B cell (primary cell): Measurements from ENCODE around the gene ATG4B. TPM values are rescaled to one million over a fixed set of nuclear protein-coding genes. Genes with fewer than 3 reads are reported as not detected.

Experiments
- ATAC-seq: fragments of 200-7000 bp; cut with Tn5 transposase; one replicate; pipeline ENCODE4 v1.10.0; 2021; ENCODE audit warnings: low read depth, mild to moderate bottlenecking, moderate number of reproducible peaks, moderate library complexity
- CTCF ChIA-PET: fragments of 350-600 bp; sonication (Branson Sonifier 250); formaldehyde crosslinking; loops from one replicate; lab custom pipeline; 2021; ENCODE audit warnings: antibody characterized with exemption, inconsistent platforms; lab: Charles Lee
- POLR2A ChIA-PET: fragments of 350-600 bp; sonication (Branson Sonifier 250); formaldehyde crosslinking; loops from one replicate; lab custom pipeline; 2021; ENCODE audit warnings: antibody characterized with exemption; lab: Charles Lee
- DNase-seq: peaks from one replicate; pipeline ENCODE4 v3.0.0; 2013
- H2AFZ ChIP-seq: 2 replicates; pipeline ENCODE4 v1.6.1; 2012; ENCODE audit warnings: mild to moderate bottlenecking, low read depth, low read length; ENCODE audit not compliant: insufficient read depth, poor library complexity, severe bottlenecking
- H3K27ac ChIP-seq, 2 donors: 1 replicate in 1 of 2; 2 replicates in 1 of 2; pipeline ENCODE4 v1.5.1; 2012 to 2013; ENCODE audit warnings: low read length in 2 of 2, mild to moderate bottlenecking in 2 of 2, moderate library complexity in 1 of 2
- H3K27me3 ChIP-seq, 4 experiments: fragments of 200-600 bp in 1 of 4; sonication (generic) in 1 of 4; replicated peaks in 1 of 4; 1 replicate in 2 of 4; 2 replicates in 2 of 4; pipeline versions ENCODE4 v1.6.1 to v1.7.0; 2013 to 2016; ENCODE audit warnings: low read length in 3 of 4, mild to moderate bottlenecking in 2 of 4, mixed read lengths in 1 of 4, moderate library complexity in 1 of 4; ENCODE audit not compliant: insufficient read depth in 4 of 4, control insufficient read depth in 3 of 4; ENCODE audit errors: control extremely low read depth in 1 of 4
- H3K36me3 ChIP-seq, 2 experiments: replicated peaks in 1 of 2; 1 replicate in 1 of 2; 2 replicates in 1 of 2; pipeline versions ENCODE4 v1.6.1 to v1.7.1; 2013; ENCODE audit warnings: low read length in 1 of 2; ENCODE audit not compliant: insufficient read depth in 2 of 2, control insufficient read depth in 1 of 2; ENCODE audit errors: control extremely low read depth in 1 of 2, extremely low read depth in 1 of 2
- H3K4me1 ChIP-seq, 2 donors: fragments of 200-600 bp in 1 of 2; sonication (generic) in 1 of 2; 1 replicate in 1 of 2; 2 replicates in 1 of 2; pipeline versions ENCODE4 v1.5.1 to v1.6.1; 2013 to 2017; ENCODE audit warnings: low read length in 2 of 2; ENCODE audit not compliant: control insufficient read depth in 2 of 2, insufficient read depth in 2 of 2
- H3K4me2 ChIP-seq: replicated peaks from 2 replicates; pipeline ENCODE3; 2012; ENCODE audit warnings: mild to moderate bottlenecking, low read depth, low read length; ENCODE audit not compliant: poor library complexity, severe bottlenecking
- H3K4me3 ChIP-seq, 5 experiments: fragments of 200-600 bp in 1 of 5; sonication (generic) in 1 of 5; 1 replicate in 3 of 5; 2 replicates in 2 of 5; pipeline versions ENCODE4 v1.5.1 to v1.7.0; 2011 to 2016; ENCODE audit warnings: low read length in 4 of 5, mild to moderate bottlenecking in 4 of 5, low read depth in 2 of 5, control low read depth in 1 of 5, moderate library complexity in 1 of 5; ENCODE audit not compliant: insufficient read depth in 1 of 5; ENCODE audit errors: control extremely low read depth in 1 of 5, extremely low read depth in 1 of 5
- H3K79me2 ChIP-seq: fragments of 200-600 bp; sonication (generic); one replicate; pipeline ENCODE4 v1.6.0; 2016; ENCODE audit warnings: low read length; ENCODE audit not compliant: control insufficient read depth, insufficient read depth
- H3K9ac ChIP-seq: fragments of 200-600 bp; sonication (generic); 2 replicates; pipeline ENCODE4 v1.6.1; 2017; ENCODE audit warnings: mild to moderate bottlenecking, low read length, moderate library complexity
- H3K9me3 ChIP-seq, 3 donors: one replicate each; pipeline versions ENCODE4 v1.6.1 to v1.7.1; 2013; ENCODE audit warnings: low read length in 2 of 3; ENCODE audit not compliant: control insufficient read depth in 2 of 3, insufficient read depth in 1 of 3; ENCODE audit errors: control extremely low read depth in 1 of 3
- H4K20me1 ChIP-seq: 2 replicates; pipeline ENCODE4 v1.6.0; 2012; ENCODE audit warnings: mild to moderate bottlenecking, low read length; ENCODE audit not compliant: insufficient read depth, control insufficient read depth, poor library complexity, severe bottlenecking
- H3K27ac Mint-ChIP-seq: one replicate; pipeline ENCODE4 v1.8.0; 2021; ENCODE audit warnings: mixed read lengths
- H3K27me3 Mint-ChIP-seq: one replicate; pipeline ENCODE4 v1.8.0; 2021; ENCODE audit warnings: mixed read lengths
- H3K4me1 Mint-ChIP-seq: one replicate; pipeline ENCODE4 v1.8.0; 2021; ENCODE audit warnings: mixed read lengths
- H3K4me3 Mint-ChIP-seq: one replicate; pipeline ENCODE4 v1.8.0; 2021; ENCODE audit warnings: mixed read lengths
- H3K9me3 Mint-ChIP-seq: one replicate; pipeline ENCODE4 v1.8.0; 2022; ENCODE audit warnings: mixed read lengths; ENCODE audit not compliant: insufficient read depth
- CTCF ChIP-seq: fragments of 200-600 bp; IDR thresholded peaks from one replicate; pipeline ENCODE4 v1.8.0; 2022; ENCODE audit warnings: antibody characterized with exemption, mild to moderate bottlenecking
- EZH2 ChIP-seq: IDR thresholded peaks from 2 replicates; pipeline ENCODE4 v1.6.1; 2012; ENCODE audit warnings: borderline replicate concordance, low read depth, mild to moderate bottlenecking, moderate library complexity, low read length; ENCODE audit not compliant: insufficient read depth, poor library complexity, severe bottlenecking
- WGBS: methylation state at CpG from one replicate; pipeline ENCODE4 v1.1.5; 2013; ENCODE audit warnings: missing lambda C conversion rate; ENCODE audit not compliant: insufficient coverage; 5-methylcytosine and 5-hydroxymethylcytosine counted together
- intact Hi-C: fragments of 100-400 bp; cut with micrococcal nuclease; formaldehyde crosslinking; loops from one replicate; pipeline ENCODE4 v1.10.0; 2022
- polyA plus RNA-seq: library from polyadenylated mRNA; depleted of rRNA; stranded (reverse); fragments of >200 nt; gene quantifications from 2 replicates; pipeline ENCODE4 v1.2.3, GENCODE V29; 2012
- total RNA-seq, 2 donors: library from RNA; stranded (reverse); fragments of 120-200 nt in 1 of 2; gene quantifications; 1 replicate in 1 of 2; 2 replicates in 1 of 2; pipeline versions ENCODE4 v1.2.3 to v1.2.4, GENCODE V29; 2013 to 2022

ATG4B gene
- total and polyA plus RNA-seq, 2 donors (not counting 1 experiment from before 2014, with no cell fraction given) = 130 TPM

- Mint-ChIP-seq H3K4me1 (peaks cover 26% of the 10 kb centered on the region), H3K27me3 (no peaks in the 10 kb centered on the region), H3K9me3 (no peaks in the 10 kb centered on the region), H3K27ac (peak within 1 kb of the TSS; percentile 68), H3K4me3 (peak within 1 kb of the TSS; percentile 84)
- peak; percentile 95 for ATAC-seq
- intact Hi-C loops = loop anchor here (1.0 to 5.0 kb wide), 6 partner anchors 14 to 372 kb away; partner anchors contain the start of genes ATG4B, D2HGDH, FARP2 and HDLBP
- WGBS = under 1% methylated on average over 102 of the region's 102 CpGs
- Histone ChIP-seq H3K27me3 (no peaks in the 10 kb centered on the region), H3K27ac (peak within 1 kb of the TSS; percentile 61 to 91), H4K20me1 (peaks cover under 1% of the 10 kb centered on the region), H3K79me2 (peaks cover 40% of the 10 kb centered on the region), H3K4me3 (peak within 1 kb of the TSS; percentile 71 to 91 (median 82)), H3K9me3 (no peaks in the 10 kb centered on the region), H2AFZ (peak within 1 kb of the TSS; percentile 88), H3K4me2 (peak within 1 kb of the TSS; percentile 87), H3K9ac (peak within 1 kb of the TSS; percentile 83), H3K36me3 (peaks cover 6 to 24% of the 10 kb centered on the region in 2 experiments), H3K4me1 (peaks cover 8 to 19% of the 10 kb centered on the region in 2 donors)
- peak; percentile 97 for DNase-seq
- ChIA-PET POLR2A (interaction anchor here (0.8 to 2.0 kb wide), 3 partner anchors 15 to 49 kb away, joined by 4 to 21 read pairs (median 6); partner anchors contain the start of genes ATG4B, D2HGDH, ING5 and THAP4), CTCF (interaction anchor here (0.6 to 2.6 kb wide), 5 partner anchors 12 to 192 kb away, joined by 3 to 19 read pairs (median 6); partner anchors contain the start of gene ING5)
- TF ChIP-seq EZH2 (no peak), CTCF (no peak)
These were observed 49.3 kb downstream of the ATG4B start, which contains the start of gene DTYMK for GRCh38 chr2:241686650-241687425. Gene DTYMK (minus strand): TSS chr2:241686815. CDS start chr2:241686783, 32 bp downstream.
